ENCODE measurements around the gene ARHGAP8.

- no peak for TF ChIP-seq SP5 (CRISPR knock-in tag; IDR thresholded peaks at IDR 0.05; ENCODE audit: borderline replicate concordance, low read depth)
- no peak for TF ChIP-seq POLR2A (IDR thresholded peaks at IDR 0.05; ENCODE audit: insufficient read depth in 1 of 2, low read depth in 2 of 2, low read length in 2 of 2)
- no peak for TF ChIP-seq NFIB (CRISPR knock-in tag; IDR thresholded peaks at IDR 0.05; ENCODE audit: borderline replicate concordance)
- no peak for TF ChIP-seq NFATC3 (CRISPR knock-in tag; IDR thresholded peaks at IDR 0.05)
- no peak for TF ChIP-seq HNRNPL (IDR thresholded peaks at IDR 0.05; ENCODE audit: low read depth, low read length)
- TF ChIP-seq CREM (IDR thresholded peaks at IDR 0.05), result no peak
- no peak for TF ChIP-seq CREM (CRISPR knock-in tag; IDR thresholded peaks at IDR 0.05)
- TF ChIP-seq ZNF639 (CRISPR knock-in tag; conservative IDR thresholded peaks at IDR 0.05), result no peak
- TF ChIP-seq ZBTB7A (CRISPR knock-in tag; IDR thresholded peaks at IDR 0.05), result no peak
- no peak for TF ChIP-seq REXO4 (CRISPR knock-in tag; IDR thresholded peaks at IDR 0.05; ENCODE audit: borderline replicate concordance)
- no peak for TF ChIP-seq ATF3 (CRISPR knock-in tag; IDR thresholded peaks at IDR 0.05)
These were observed 156.9 kb downstream of the ARHGAP8 start for GRCh38 chr22:44909241-44909640.
